Esophagus (tissue), 2 donors: ENCODE measurements around the gene CADM2. TPM values are rescaled to one million over a fixed set of nuclear protein-coding genes. Genes with fewer than 3 reads are reported as not detected.

Source experiments
- H3K27ac ChIP-seq, 2 donors: one replicate each; pipeline ENCODE4 v1.5.1; 2013; ENCODE audit warnings: low read depth in 2 of 2, mild to moderate bottlenecking in 2 of 2, inconsistent platforms in 1 of 2, low read length in 1 of 2, moderate library complexity in 1 of 2
- H3K27me3 ChIP-seq, 2 donors: one replicate each; pipeline ENCODE4 v1.6.1; 2013; ENCODE audit warnings: low read length in 2 of 2, control low read depth in 1 of 2, mild to moderate bottlenecking in 1 of 2; ENCODE audit not compliant: insufficient read depth in 2 of 2, control insufficient read depth in 1 of 2
- H3K36me3 ChIP-seq, 2 donors: one replicate each; pipeline ENCODE4 v1.6.1; 2013; ENCODE audit warnings: low read length in 1 of 2; ENCODE audit not compliant: control insufficient read depth in 2 of 2, insufficient read depth in 2 of 2
- H3K4me1 ChIP-seq, 2 donors: one replicate each; pipeline ENCODE4 v1.6.1; 2013; ENCODE audit warnings: low read length in 1 of 2; ENCODE audit not compliant: control insufficient read depth in 2 of 2, insufficient read depth in 2 of 2
- H3K4me3 ChIP-seq, 2 donors: one replicate each; pipeline ENCODE4 v1.5.1; 2013; ENCODE audit warnings: low read length in 2 of 2, mild to moderate bottlenecking in 2 of 2, low read depth in 1 of 2, moderate library complexity in 1 of 2
- H3K9me3 ChIP-seq, 2 donors: one replicate each; pipeline ENCODE4 v1.6.1; 2013; ENCODE audit warnings: mild to moderate bottlenecking in 2 of 2, low read depth in 1 of 2, low read length in 1 of 2, moderate library complexity in 1 of 2; ENCODE audit not compliant: control insufficient read depth in 2 of 2, insufficient read depth in 1 of 2
- WGBS, 2 donors: extraction: QIAGEN DNeasy Blood & Tissue Kit; methylation state at CpG; one replicate each; pipeline ENCODE4 v1.1.7; 2013; 5-methylcytosine and 5-hydroxymethylcytosine counted together
- polyA plus RNA-seq, 2 donors: library from polyadenylated mRNA; stranded (reverse); fragments of 200-250 nt; gene quantifications; one replicate each; pipeline ENCODE4 v1.2.3, GENCODE V29; 2013
- donor health status: healthy with polysubstance abuse.
- donor health status: Bipolar disorder and iron deficiency.

The CADM2 gene
- polyA plus RNA-seq, 2 donors: 0.12 to 0.25 TPM

DNA sequence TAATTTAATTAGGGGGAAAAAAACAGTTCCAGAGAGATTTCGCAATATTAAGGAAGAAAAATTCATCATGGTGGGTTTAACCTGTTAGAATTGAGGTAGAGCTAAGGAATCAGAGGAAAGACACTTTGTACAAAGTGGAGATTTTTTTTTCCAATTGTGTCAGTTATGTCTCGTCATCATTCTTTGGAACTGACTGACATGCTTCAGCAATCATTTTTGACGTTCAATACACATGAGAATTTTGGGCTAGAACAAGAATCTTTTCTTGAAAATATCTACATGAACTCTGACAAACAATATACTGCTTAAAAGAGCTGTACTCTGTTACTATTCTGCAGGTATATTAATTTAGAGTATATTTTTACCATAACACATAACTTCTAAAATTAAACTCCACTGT lies 878.6 kb downstream of the CADM2 start:
- Histone ChIP-seq H3K27me3 (no peaks in the 10 kb centered on the region), H3K4me3 (no peak overlapping the region), H3K9me3 (no peaks in the 10 kb centered on the region), H3K4me1 (no peaks in the 10 kb centered on the region), H3K36me3 (no peaks in the 10 kb centered on the region), H3K27ac (no peak overlapping the region)
- WGBS, 2 donors: 75 to 79% methylated on average over 3 of the region's 3 CpGs

DNA sequence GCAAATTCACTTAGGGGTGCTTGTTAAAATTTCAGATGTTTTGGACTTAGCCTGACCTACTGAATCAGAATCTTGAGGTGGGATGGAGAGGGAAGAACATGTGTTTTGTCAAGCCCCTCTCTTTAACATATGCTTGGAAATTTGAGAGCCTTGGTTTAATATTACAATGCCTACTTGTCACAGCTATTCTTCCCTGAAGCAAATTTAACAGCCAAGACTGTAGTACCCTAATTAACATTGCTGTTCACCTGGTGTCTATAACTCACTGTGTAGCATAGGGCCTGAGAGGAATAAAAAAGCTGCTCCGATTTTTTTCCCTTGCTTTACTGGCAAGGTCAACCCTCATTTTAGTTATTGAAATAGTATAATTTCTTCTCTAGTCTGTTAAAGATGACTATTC lies 880.1 kb downstream of the CADM2 start:
- H3K27me3 ChIP-seq: no peaks in the 10 kb centered on the region
- no peak overlapping the region for H3K27ac ChIP-seq
- no peaks in the 10 kb centered on the region for H3K36me3 ChIP-seq
- H3K9me3 ChIP-seq: no peaks in the 10 kb centered on the region
- 75 to 85% methylated on average over 1 of the region's 1 CpG for WGBS, 2 donors
- no peak overlapping the region for H3K4me3 ChIP-seq
- no peaks in the 10 kb centered on the region for H3K4me1 ChIP-seq

DNA sequence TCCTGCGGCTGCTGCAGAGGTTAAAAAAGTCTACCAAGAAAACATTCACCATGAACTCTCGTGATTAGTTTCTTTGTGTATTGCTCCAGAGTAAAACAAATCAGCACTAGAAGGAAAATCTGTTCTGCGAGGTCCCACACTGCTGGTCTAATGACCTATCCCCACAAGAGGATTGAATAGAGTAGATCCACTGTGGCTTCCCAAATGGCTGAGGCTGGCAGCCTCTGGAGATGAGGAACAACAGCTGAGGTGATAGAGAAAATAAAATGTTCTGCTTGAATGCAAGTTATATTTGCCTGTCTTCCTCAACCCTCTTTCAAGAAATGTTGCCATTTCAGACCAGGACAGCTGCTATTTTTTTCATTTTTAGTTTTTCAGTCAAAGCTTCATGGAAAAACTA lies 883.3 kb downstream of the CADM2 start:
- no peaks in the 10 kb centered on the region for H3K4me1 ChIP-seq
- no peaks in the 10 kb centered on the region for H3K36me3 ChIP-seq
- no peaks in the 10 kb centered on the region for H3K9me3 ChIP-seq
- H3K27me3 ChIP-seq: no peaks in the 10 kb centered on the region
- 77 to 79% methylated on average over 3 of the region's 3 CpGs for WGBS, 2 donors
- no peak overlapping the region for H3K27ac ChIP-seq
- no peak overlapping the region for H3K4me3 ChIP-seq

DNA sequence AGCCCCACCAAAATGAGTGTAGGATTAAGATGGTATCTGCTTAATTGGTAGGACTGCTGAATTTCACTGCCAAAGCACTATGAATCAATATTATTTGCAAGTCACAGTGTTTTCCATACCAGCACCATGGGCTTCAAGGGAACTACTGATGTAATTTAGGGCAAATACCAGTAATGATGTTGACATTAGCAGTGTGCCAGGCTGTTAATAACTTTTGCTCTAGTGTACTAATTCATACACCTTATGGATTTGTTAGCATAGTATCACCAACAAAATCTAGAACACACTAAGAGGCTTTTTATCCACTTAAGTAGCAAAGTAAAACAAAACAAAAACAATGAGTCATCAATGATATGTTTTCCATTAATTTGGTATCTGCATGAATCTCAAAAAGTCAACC lies 888.2 kb downstream of the CADM2 start:
- no peaks in the 10 kb centered on the region for H3K36me3 ChIP-seq
- H3K4me3 ChIP-seq: no peak overlapping the region
- no peak overlapping the region for H3K27ac ChIP-seq
- no peaks in the 10 kb centered on the region for H3K27me3 ChIP-seq
- H3K9me3 ChIP-seq: no peaks in the 10 kb centered on the region
- H3K4me1 ChIP-seq: no peaks in the 10 kb centered on the region

DNA sequence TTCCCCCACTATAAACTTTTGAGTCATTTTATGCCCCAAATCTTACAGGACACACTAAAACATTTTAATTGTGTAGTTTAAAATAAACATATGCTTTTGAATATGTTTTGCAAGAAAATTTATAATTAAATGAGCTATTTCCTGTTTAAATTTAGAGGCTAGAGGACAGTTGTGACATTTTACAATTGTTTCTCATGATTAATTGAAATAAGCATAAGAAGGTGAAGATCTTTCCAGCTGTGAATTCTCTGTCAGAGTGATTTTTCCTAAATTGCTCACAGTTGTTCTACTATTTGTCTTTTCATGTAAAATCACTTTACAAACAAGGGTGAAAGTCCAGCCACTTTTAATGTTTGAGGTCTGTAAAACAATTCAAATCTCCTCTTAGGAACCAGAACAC lies 892.3 kb downstream of the CADM2 start:
- H3K9me3 ChIP-seq: no peaks in the 10 kb centered on the region
- H3K27me3 ChIP-seq: no peaks in the 10 kb centered on the region
- H3K4me1 ChIP-seq: no peaks in the 10 kb centered on the region
- H3K36me3 ChIP-seq: no peaks in the 10 kb centered on the region
- no peak overlapping the region for H3K27ac ChIP-seq
- H3K4me3 ChIP-seq: no peak overlapping the region

DNA sequence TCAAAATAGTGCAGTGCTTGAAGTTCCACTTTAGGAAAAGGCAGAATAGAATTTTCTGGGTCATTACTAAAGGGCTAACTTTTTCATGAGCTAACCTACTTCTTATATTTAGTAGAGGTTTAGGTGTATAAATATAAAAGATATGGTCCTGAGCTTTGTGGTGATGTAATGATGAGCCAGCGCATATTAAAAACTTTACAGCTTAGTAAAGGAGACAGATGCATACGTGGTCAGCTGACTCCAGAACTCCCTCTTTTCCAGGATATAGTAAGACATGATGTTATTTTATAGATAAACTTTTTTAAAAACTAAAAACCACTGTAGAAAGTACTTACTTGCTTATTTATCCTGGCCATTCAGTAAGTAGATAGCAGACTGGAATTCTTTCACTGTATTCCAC lies 895.0 kb downstream of the CADM2 start:
- no peak overlapping the region for H3K27ac ChIP-seq
- no peaks in the 10 kb centered on the region for H3K27me3 ChIP-seq
- H3K4me1 ChIP-seq: no peaks in the 10 kb centered on the region
- no peak overlapping the region for H3K4me3 ChIP-seq
- no peaks in the 10 kb centered on the region for H3K36me3 ChIP-seq
- no peaks in the 10 kb centered on the region for H3K9me3 ChIP-seq
- 79 to 80% methylated on average over 2 of the region's 2 CpGs for WGBS, 2 donors

DNA sequence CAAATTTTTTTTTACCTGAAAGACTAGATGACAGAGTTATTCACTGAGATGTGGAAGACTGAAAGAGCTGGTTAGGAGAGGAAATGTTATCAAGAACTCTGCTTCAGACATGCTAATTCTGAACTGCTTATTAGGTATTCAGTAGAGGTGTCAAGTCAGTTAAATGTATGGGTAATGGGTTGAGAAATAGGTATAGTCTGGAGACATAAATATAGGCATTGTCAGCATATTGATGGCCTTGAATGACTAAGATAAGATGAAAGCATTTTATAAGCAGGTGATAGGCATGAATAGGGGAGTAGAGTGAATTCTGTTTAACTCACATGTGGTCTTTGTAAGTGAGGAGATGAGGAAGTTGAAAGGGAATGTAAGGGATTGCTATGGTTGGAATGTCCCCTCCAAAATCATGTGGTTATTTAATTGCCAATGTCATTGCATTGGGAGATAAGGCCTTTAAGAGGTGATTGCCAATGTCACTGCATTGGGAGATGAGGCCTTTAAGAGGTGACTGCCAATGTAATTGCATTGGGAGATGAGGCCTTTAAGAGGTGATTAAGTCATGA lies 904.2 kb downstream of the CADM2 start:
- peaks cover 0 to 2% of the 10 kb centered on the region in 2 donors for H3K9me3 ChIP-seq
- H3K4me1 ChIP-seq: no peaks in the 10 kb centered on the region
- H3K36me3 ChIP-seq: no peaks in the 10 kb centered on the region
- H3K27me3 ChIP-seq: no peaks in the 10 kb centered on the region
- no peak overlapping the region for H3K27ac ChIP-seq
- H3K4me3 ChIP-seq: no peak overlapping the region

DNA sequence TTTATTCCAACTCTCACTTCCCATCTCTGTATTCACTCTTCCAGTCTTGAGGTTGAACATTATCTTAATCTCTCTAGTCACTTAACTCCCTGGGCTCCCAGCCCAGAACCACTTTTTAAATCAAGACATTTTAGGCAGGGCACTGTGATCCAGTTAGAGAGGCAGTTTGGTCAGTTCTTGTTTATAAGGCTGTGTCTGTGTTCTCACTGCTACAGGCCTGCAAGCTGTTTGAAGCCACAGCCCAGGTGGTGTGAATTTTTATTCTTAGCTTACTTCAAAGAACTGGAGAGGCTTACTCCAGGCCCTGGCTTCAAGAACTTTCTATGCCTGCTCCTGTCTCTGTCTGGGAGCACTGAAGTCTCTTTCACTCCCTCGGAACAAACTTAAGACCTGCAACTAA lies 906.1 kb downstream of the CADM2 start:
- no peaks in the 10 kb centered on the region for H3K4me1 ChIP-seq
- 60 to 77% methylated on average over 1 of the region's 1 CpG for WGBS, 2 donors

DNA sequence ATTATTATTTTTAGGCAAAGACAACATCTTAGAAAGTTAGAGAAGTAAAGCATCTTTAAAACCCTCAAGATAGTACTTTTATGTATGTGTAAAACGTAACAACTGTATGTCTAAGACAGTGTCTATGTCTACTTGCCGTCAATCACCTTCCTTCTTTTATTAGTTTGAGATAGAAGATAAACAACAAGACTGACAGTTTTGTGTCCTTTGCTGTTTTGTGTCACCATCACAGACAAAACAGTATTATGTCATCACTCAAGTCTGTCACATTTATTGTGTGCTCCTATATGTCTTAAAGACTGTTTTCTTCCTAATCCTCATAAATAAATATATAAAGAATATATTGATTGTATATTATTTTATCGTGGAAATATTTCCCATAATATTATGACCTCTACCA lies 908.3 kb downstream of the CADM2 start:
- Histone ChIP-seq H3K27ac (no peak overlapping the region), H3K9me3 (no peaks in the 10 kb centered on the region), H3K27me3 (no peaks in the 10 kb centered on the region), H3K4me1 (no peaks in the 10 kb centered on the region), H3K36me3 (no peaks in the 10 kb centered on the region), H3K4me3 (no peak overlapping the region)
- 70 to 74% methylated on average over 3 of the region's 3 CpGs for WGBS, 2 donors

More for the DNA sequence above, 906.1 kb downstream of the CADM2 start:
- H3K36me3 ChIP-seq: no peaks in the 10 kb centered on the region
- no peak overlapping the region for H3K27ac ChIP-seq
- no peak overlapping the region for H3K4me3 ChIP-seq
- peaks cover 0 to 2% of the 10 kb centered on the region in 2 donors for H3K9me3 ChIP-seq
- H3K27me3 ChIP-seq: no peaks in the 10 kb centered on the region

DNA sequence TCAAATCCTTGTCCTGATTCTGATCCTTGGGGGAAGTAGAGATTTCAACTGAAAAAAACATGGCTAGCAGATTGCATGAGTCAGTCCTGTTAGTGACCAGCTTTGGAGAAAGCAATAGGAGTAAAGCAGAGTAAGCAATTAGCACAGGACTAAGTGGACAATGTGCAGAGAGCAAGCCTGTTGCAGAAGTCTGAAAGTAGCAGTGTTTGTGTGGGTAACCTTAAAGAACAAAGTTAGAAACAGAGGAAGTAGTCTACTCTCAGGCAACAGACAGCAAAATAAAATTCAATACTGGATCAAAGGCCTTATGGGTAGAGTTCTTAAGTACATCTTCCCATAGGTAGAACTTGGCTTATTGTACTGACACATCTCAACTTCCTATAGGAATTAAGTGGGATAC lies 916.8 kb downstream of the CADM2 start:
- H3K27ac ChIP-seq: no peak overlapping the region
- H3K9me3 ChIP-seq: no peaks in the 10 kb centered on the region
- no peaks in the 10 kb centered on the region for H3K27me3 ChIP-seq
- H3K4me3 ChIP-seq: no peak overlapping the region
- no peaks in the 10 kb centered on the region for H3K36me3 ChIP-seq
- no peaks in the 10 kb centered on the region for H3K4me1 ChIP-seq
